Measurements from ENCODE around the gene ACOT11. TPM values are rescaled to one million over a fixed set of nuclear protein-coding genes. Genes with fewer than 3 reads are reported as not detected.
"Not testable (repeated sequence)": the region's sequence is repeated elsewhere in the genome, so short reads cannot be mapped to it uniquely, and the experiment has no call there.

ACOT11 gene
- total RNA-seq, 4 donors from 2014 or later, result 27.1 to 93.0 (median 70.5) TPM

DNA sequence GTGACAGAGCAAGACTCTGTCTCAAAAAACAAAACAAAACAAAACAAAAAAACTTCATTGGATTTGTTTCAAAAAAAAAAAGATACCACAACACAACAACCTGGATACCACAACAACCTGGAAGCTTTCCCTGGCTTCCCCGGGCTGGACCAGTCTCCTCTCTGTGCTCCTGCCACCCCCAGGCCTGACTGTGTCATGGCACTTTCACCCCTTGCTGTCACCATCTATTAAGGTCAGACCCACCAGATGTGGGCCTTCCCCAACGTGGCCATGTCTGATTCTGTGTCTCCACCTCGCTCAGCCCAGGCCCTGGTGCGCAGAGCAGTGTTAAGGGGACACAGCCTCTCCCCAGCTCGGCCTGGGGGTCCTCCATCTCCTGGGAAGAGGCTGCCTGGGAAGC, 28.3 kb upstream of the ACOT11 start:
- no peak overlapping the region for H3K4me3 ChIP-seq (replicated peaks in 1 of 3)
- no peak for DNase-seq
- no peaks in the 10 kb centered on the region for H3K27me3 ChIP-seq
- no peaks in the 10 kb centered on the region for H3K9me3 ChIP-seq
- WGBS, 2 donors, result 56 to 81% methylated on average over 2 to 3 of the region's 5 CpGs
- no peak for TF ChIP-seq POLR2A (IDR thresholded peaks at IDR 0.05)
- TF ChIP-seq, protein P1, sequence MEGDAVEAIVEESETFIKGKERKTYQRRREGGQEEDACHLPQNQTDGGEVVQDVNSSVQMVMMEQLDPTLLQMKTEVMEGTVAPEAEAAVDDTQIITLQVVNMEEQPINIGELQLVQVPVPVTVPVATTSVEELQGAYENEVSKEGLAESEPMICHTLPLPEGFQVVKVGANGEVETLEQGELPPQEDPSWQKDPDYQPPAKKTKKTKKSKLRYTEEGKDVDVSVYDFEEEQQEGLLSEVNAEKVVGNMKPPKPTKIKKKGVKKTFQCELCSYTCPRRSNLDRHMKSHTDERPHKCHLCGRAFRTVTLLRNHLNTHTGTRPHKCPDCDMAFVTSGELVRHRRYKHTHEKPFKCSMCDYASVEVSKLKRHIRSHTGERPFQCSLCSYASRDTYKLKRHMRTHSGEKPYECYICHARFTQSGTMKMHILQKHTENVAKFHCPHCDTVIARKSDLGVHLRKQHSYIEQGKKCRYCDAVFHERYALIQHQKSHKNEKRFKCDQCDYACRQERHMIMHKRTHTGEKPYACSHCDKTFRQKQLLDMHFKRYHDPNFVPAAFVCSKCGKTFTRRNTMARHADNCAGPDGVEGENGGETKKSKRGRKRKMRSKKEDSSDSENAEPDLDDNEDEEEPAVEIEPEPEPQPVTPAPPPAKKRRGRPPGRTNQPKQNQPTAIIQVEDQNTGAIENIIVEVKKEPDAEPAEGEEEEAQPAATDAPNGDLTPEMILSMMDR (IDR thresholded peaks at IDR 0.05), result no peak
- intact Hi-C loops (cut with DNase I), result no loop called here
- H3K4me1 ChIP-seq, result no peaks in the 10 kb centered on the region
- no peaks in the 10 kb centered on the region for H3K36me3 ChIP-seq
- no peak overlapping the region for H3K27ac ChIP-seq

DNA sequence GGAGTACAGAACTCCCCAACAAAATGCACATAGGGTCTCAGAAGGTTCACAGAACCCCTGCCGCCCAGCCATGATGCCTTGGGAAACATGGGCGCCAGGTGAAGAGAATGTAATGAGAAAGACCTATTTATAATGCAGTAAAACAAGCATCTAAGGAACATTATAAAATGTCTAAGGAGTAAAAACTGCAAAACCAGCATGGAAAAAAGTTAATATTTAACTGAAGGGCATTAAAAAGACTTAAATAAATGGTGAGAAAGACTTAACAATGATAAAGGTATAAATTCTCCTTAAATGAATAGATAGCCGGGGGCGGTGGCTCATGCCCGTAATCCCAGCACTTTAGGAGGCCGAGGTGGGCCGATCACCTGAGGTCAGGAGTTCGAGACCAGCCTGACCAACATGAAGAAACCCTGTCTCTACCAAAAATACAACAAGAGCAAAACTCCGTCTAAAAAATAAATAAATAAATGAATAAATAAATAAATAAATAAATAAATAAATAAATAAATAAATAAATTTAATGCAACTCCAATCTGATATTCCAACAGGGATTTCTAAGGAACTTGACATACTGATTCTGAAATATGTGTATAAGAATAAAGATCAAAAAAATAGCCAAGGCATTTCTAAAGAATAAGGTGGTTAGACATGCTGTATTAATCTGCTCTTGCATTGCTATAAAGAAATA, 27.3 kb upstream of the ACOT11 start:
- Histone ChIP-seq H3K27ac (no peak overlapping the region), H3K4me1 (no peaks in the 10 kb centered on the region), H3K4me3 (replicated peaks in 1 of 3) (no peak overlapping the region), H3K9me3 (no peaks in the 10 kb centered on the region), H3K27me3 (no peaks in the 10 kb centered on the region), H3K36me3 (no peaks in the 10 kb centered on the region)
- DNase-seq, result no peak
- intact Hi-C loops (cut with DNase I), result no loop called here
- WGBS, 2 donors, result 94% methylated on average over 9 of the region's 9 CpGs
- TF ChIP-seq POLR2A (IDR thresholded peaks at IDR 0.05), result no peak
- TF ChIP-seq, protein P1 (IDR thresholded peaks at IDR 0.05), result no peak

DNA sequence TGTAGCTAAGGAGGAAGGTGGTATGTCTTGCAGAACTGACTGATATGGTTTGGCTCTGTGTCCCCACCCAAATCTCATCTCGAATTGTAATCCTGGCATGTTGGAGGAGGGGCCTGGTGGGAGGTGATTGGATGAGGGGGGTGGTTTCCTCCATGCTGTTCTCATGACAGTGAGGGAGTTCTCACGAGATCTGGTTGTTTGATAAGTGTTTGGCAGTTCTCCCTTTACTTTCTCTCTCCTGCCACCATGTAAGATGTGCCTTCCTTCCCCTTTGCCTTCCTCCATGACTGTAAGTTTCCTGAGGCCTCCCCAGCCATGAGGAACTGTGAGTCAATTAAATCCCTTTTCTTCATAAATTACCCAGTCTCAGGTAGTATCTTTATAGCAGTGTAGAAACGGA, 21.5 kb upstream of the ACOT11 start:
- H3K4me3 ChIP-seq (replicated peaks in 1 of 3); intact Hi-C loops (cut with DNase I); H3K27ac ChIP-seq; H3K9me3 ChIP-seq; H3K36me3 ChIP-seq; DNase-seq; H3K4me1 ChIP-seq; H3K27me3 ChIP-seq: not testable (repeated sequence)
- 80 to 81% methylated on average over 3 of the region's 3 CpGs for WGBS, 2 donors

DNA sequence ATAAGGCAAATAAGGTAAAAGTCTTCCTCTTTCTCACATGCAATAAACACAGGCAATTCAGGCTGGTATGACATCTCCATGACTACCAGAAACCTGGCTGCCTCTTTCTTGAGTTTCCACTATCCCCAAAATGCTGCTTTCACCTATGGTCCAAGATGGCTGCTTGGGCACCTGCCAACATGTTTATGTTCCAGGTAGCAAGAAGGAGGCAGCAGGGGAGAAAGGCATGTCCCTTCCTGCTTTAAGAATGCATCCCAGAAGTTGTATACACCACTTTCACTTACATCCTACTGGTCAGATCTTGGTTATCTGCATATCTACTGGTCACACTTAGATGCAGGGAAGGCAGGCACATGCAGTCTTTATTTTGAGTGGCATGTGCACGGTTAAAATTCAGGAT, 19.4 kb upstream of the ACOT11 start:
- H3K27ac ChIP-seq, result no peak overlapping the region
- no peak for DNase-seq
- TF ChIP-seq POLR2A (IDR thresholded peaks at IDR 0.05), result no peak
- TF ChIP-seq, protein P1 (IDR thresholded peaks at IDR 0.05), result no peak
- H3K27me3 ChIP-seq, result no peaks in the 10 kb centered on the region
- no peaks in the 10 kb centered on the region for H3K36me3 ChIP-seq
- no peaks in the 10 kb centered on the region for H3K9me3 ChIP-seq
- 64 to 90% methylated on average over 1 of the region's 1 CpG for WGBS, 2 donors
- no peaks in the 10 kb centered on the region for H3K4me1 ChIP-seq
- H3K4me3 ChIP-seq (replicated peaks in 1 of 3), result no peak overlapping the region
- intact Hi-C loops (cut with DNase I), result no loop called here

DNA sequence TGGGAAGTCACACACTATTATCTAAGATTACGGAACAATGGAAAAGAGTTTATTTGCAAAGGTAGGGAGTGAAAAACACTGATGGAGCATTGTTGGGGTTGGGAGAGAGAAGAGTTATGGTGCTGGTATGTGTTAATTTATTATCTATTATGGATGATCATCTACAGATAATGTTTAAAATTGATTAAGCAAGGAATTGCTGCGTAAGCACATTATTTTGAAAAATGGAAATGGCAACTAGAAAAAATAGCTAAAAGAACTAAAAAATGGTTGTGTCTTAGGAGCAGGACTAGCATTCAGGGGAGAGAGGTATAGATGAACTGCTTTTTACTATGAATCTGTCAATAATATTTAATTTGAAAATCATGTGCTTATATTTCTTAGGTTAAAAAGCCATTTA, 16.0 kb upstream of the ACOT11 start:
- TF ChIP-seq, protein P1 (IDR thresholded peaks at IDR 0.05), result no peak
- no peak for TF ChIP-seq POLR2A (IDR thresholded peaks at IDR 0.05)
- intact Hi-C loops (cut with DNase I), result no loop called here
- no peak overlapping the region for H3K27ac ChIP-seq
- H3K27me3 ChIP-seq, result no peaks in the 10 kb centered on the region
- no peaks in the 10 kb centered on the region for H3K4me1 ChIP-seq
- no peaks in the 10 kb centered on the region for H3K9me3 ChIP-seq
- 94 to 97% methylated on average over 2 of the region's 2 CpGs for WGBS, 2 donors
- no peak for DNase-seq
- H3K4me3 ChIP-seq (replicated peaks in 1 of 3), result no peak overlapping the region
- H3K36me3 ChIP-seq, result no peaks in the 10 kb centered on the region

DNA sequence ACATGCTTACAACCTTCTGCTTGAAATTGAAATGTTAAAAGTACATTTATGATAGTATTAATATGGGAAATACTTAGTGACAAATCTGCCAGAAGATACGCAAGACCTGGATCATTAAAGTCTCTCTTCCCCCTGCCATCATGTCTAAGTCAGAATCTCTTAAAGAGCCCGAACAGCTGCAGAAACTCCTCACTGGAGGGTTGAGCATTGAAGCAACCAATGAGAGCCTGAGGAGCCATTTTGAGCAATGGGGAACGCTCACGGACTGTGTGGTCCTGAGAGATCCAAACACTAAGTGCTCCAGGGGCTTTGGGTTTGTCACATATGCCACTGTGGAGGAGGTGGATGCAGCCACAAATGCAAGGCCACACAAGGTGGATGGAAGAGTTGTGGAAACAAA, 11.4 kb upstream of the ACOT11 start:
- H3K4me3 ChIP-seq (replicated peaks in 1 of 3); intact Hi-C loops (cut with DNase I); H3K4me1 ChIP-seq; DNase-seq; H3K27me3 ChIP-seq; H3K9me3 ChIP-seq; H3K27ac ChIP-seq; H3K36me3 ChIP-seq: not testable (repeated sequence)
- 77 to 93% methylated on average over 4 of the region's 4 CpGs for WGBS, 2 donors

Data from thyroid gland (tissue), 4 donors.